RWPE2 (cell line): ENCODE results near the gene KYAT1.
"Not testable (repeated sequence)": the region's sequence is repeated elsewhere in the genome, so short reads cannot be mapped to it uniquely, and the experiment has no call there.

Experiments
- ATAC-seq: fragments of 200-7000 bp; cut with Tn5 transposase; 3 replicates; pipeline ENCODE4 v1.9.1; 2021; ENCODE audit warnings: low read depth
- DNase-seq: peaks from one replicate; pipeline ENCODE4 v3.0.0-alpha.2; 2020; ENCODE audit warnings: low spot score
- H3K27ac ChIP-seq: fragments of 450-650 bp; 2 replicates; pipeline ENCODE4 v1.5.1; 2017; ENCODE audit warnings: mild to moderate bottlenecking; ENCODE audit not compliant: poor library complexity, severe bottlenecking
- H3K27me3 ChIP-seq: fragments of 250-450 bp; sonication (Bioruptor Pico); 2 replicates; pipeline ENCODE4 v1.5.1; 2021; ENCODE audit warnings: mild to moderate bottlenecking, moderate library complexity; ENCODE audit not compliant: insufficient read depth, poor library complexity, severe bottlenecking
- H3K36me3 ChIP-seq: fragments of 250-450 bp; sonication (Bioruptor Pico); 2 replicates; pipeline ENCODE4 v1.5.1; 2020; ENCODE audit warnings: low read depth, mild to moderate bottlenecking, moderate library complexity
- H3K4me1 ChIP-seq: fragments of 250-450 bp; sonication (Bioruptor Pico); 2 replicates; pipeline ENCODE4 v1.5.1; 2021; ENCODE audit warnings: mild to moderate bottlenecking, moderate library complexity; ENCODE audit not compliant: insufficient read depth, poor library complexity, severe bottlenecking
- H3K4me3 ChIP-seq: fragments of 250-450 bp; sonication (Bioruptor Pico); 2 replicates; pipeline ENCODE4 v1.5.1; 2021; ENCODE audit warnings: mild to moderate bottlenecking, moderate library complexity; ENCODE audit not compliant: severe bottlenecking
- H3K9me3 ChIP-seq: fragments of 250-450 bp; sonication (Bioruptor Pico); 2 replicates; pipeline ENCODE4 v1.5.1; 2021; ENCODE audit warnings: mild to moderate bottlenecking, moderate library complexity; ENCODE audit not compliant: severe bottlenecking
- TF ChIP-seq, protein P1 (sequence below): fragments of 450-650 bp; IDR thresholded peaks from one replicate; pipeline ENCODE4 v1.5.1; 2017; ENCODE audit warnings: mild to moderate bottlenecking, moderate library complexity; ENCODE audit not compliant: poor library complexity, severe bottlenecking

The KYAT1 gene

DNA sequence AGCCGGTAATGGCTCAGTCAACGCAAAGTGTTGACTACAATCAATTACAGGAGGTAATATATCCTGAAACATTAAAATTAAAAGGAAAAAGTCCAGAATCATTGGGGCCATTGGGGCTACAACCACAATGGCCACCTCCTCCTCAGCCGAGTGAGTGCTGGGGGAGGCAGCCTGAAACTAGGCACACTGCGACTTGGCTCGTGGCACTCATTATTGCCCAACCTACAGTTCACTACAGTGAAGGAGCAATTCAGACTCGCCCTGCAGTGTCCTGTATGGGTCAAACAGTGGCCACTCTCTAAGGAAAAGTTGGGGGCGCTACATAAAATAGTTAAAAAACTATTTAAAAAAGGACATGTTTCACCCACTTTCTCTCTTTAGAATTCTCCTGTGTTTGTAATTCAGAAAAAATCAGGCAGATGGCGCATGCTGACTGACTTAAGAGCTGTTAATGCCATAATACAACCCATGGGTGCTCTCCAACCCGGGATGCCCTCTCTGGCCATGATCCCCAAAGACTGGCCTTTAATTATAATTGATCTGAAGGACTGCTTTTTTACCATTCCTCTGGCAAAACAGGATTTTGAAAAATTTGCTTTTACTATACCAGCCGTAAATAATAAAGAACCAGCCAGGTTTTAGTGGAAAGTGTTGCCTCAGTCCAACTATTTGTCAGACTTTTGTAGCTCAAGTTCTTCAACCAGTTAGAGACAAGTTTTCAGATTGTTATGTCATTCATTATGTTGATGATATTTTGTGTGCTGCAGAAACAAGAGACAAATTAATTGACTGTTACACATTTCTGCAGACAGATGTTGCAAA is 29.8 kb downstream of the KYAT1 start:
- not testable (repeated sequence) for H3K4me1 ChIP-seq, H3K27ac ChIP-seq, DNase-seq, H3K9me3 ChIP-seq, H3K4me3 ChIP-seq, H3K27me3 ChIP-seq
- ATAC-seq = peak; percentile 58; the same call in 1 of the 3 replicates
- TF ChIP-seq, protein P1, sequence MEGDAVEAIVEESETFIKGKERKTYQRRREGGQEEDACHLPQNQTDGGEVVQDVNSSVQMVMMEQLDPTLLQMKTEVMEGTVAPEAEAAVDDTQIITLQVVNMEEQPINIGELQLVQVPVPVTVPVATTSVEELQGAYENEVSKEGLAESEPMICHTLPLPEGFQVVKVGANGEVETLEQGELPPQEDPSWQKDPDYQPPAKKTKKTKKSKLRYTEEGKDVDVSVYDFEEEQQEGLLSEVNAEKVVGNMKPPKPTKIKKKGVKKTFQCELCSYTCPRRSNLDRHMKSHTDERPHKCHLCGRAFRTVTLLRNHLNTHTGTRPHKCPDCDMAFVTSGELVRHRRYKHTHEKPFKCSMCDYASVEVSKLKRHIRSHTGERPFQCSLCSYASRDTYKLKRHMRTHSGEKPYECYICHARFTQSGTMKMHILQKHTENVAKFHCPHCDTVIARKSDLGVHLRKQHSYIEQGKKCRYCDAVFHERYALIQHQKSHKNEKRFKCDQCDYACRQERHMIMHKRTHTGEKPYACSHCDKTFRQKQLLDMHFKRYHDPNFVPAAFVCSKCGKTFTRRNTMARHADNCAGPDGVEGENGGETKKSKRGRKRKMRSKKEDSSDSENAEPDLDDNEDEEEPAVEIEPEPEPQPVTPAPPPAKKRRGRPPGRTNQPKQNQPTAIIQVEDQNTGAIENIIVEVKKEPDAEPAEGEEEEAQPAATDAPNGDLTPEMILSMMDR = peak; percentile 79
- H3K36me3 ChIP-seq = 0 out of 2 replicates have a peak, but pooled peaks cover 11% of the 10 kb centered on the region

DNA sequence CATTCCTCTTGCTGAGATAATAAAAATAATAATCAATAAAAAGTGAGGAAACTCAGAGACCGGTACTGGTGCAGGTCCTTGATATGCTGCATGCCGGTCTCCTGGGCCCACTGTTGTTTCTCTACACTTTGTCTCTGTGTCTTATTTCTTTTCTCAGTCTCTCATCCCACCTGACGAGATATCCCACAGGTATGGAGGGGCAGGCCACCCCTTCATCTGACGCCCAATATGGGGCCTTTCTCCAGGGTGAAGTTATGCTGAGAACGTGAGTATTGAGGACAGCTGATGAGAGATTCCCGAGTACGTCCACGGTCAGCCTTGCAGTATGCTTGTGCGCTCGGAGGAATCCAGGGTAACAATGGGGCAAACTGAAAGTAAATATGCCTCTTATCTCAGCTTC is 30.7 kb downstream of the KYAT1 start:
- ATAC-seq, H3K9me3 ChIP-seq, H3K4me3 ChIP-seq, H3K27ac ChIP-seq, H3K27me3 ChIP-seq, DNase-seq, H3K4me1 ChIP-seq: not testable (repeated sequence)
- 0 out of 2 replicates have a peak, but pooled peaks cover 11% of the 10 kb centered on the region for H3K36me3 ChIP-seq

DNA sequence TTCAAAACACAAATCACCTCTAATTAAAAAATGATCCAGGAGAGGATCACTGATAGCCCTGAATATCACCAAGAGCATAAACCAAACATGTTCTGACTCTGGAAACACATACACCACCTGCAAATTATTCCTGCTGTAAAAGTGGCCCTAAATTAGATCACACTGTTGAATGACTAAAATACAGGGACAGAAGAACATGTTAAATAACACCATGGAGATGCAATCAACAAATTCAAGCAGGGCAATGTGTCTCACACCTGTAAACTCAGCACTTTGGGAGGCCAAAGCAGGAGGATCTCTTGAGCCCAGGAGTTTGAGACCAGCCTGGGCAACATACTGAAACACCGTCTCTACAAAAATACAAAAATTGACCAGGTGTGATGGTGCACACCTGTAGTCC is 33.9 kb downstream of the KYAT1 start:
- no peak for DNase-seq
- no peak overlapping the region for H3K27ac ChIP-seq
- H3K4me1 ChIP-seq = no peaks in the 10 kb centered on the region
- no peaks in the 10 kb centered on the region for H3K27me3 ChIP-seq
- H3K4me3 ChIP-seq = no peak overlapping the region
- TF ChIP-seq, protein P1 = no peak
- H3K36me3 ChIP-seq = peaks cover 11% of the 10 kb centered on the region; the same call in 1 of the 2 replicates
- no peaks in the 10 kb centered on the region for H3K9me3 ChIP-seq
- ATAC-seq = no peak

DNA sequence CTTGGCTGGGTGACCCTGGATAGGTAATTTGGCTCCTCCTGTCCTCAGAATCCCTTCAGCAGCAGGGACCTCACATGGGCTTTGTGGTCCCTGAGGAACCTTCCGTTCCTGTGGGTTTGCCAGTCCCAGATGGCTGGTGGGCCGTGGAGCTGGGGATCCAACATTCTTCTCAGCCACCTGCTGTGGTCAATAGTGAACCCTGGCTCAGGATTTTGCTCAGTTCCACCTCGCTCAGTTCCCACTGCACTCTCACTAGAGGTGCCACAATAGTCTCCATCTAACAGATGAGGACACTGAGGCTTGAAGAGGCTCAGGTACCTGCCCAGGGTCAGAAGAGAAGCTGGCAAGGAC is 35.1 kb downstream of the KYAT1 start:
- TF ChIP-seq, protein P1 = no peak
- ATAC-seq = no peak

DNA sequence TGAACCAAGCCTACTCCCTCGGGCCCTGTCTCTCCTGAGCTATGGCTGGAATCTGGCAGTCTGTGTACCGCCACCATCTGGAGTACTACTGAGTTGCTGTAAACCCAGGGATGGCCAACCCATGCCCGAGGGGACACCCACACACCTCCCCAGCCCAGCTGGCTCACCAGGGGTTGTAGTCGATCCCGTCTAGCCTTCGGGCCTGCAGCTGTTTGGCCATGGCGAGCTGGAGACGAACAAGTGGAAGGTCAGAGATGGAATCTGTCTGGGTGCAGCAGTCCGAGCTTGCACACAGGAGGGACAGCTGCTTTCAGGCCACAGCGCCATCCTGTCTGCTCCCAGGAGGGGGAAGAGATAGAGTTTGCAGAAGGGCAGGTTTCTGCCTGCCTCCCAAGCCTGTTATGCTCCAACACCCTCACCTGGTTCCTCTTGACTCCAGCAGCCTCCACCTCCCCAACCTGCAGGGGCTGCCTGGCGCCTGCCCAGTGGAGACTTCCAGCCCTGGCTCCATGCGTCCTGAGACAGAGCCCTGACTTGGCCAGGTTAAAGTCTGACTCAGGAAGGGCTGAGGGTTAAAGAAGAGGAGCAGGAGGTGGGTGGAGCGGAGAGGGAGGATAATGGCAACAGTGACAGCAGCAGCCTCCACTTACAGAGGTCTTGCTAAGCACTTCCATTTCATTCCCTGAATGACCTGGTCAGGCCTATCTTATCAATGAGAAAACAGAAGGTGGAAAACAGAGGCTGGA is 36.4 kb downstream of the KYAT1 start:
- peak; percentile 42 for ATAC-seq
- no peaks in the 10 kb centered on the region for H3K9me3 ChIP-seq
- DNase-seq = no peak
- H3K4me1 ChIP-seq = no peaks in the 10 kb centered on the region
- TF ChIP-seq, protein P1 = no peak
- H3K27ac ChIP-seq = no peak overlapping the region
- H3K4me3 ChIP-seq = no peak overlapping the region
- no peaks in the 10 kb centered on the region for H3K27me3 ChIP-seq
- peaks cover 10% of the 10 kb centered on the region for H3K36me3 ChIP-seq

More for the DNA sequence above, 35.1 kb downstream of the KYAT1 start:
- H3K27ac ChIP-seq = no peak overlapping the region
- no peaks in the 10 kb centered on the region for H3K4me1 ChIP-seq
- H3K9me3 ChIP-seq = no peaks in the 10 kb centered on the region
- H3K4me3 ChIP-seq = no peak overlapping the region
- no peak for DNase-seq
- H3K36me3 ChIP-seq = peaks cover 9% of the 10 kb centered on the region; the same call in 1 of the 2 replicates
- H3K27me3 ChIP-seq = no peaks in the 10 kb centered on the region

DNA sequence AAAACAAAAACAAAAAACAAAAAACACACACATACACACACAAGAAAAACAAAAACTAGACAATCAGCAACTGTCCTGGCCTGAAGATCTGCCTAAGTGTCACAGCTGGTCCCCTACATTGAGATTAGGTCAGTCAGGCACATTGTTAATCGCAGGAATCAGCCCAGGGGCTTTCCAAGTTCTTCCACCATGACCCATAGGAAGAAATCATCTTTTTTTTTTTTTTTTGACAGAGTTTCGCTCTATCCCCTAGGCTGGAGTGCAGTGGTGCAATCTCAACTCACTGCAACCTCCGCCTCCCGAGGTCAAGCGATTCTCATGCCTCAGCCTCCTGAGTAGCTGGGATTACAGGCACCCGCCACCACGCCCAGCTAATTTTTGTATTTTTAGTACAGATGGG is 38.6 kb downstream of the KYAT1 start:
- not testable (repeated sequence) for DNase-seq, H3K4me3 ChIP-seq, H3K27me3 ChIP-seq, H3K4me1 ChIP-seq, H3K9me3 ChIP-seq, H3K27ac ChIP-seq, ATAC-seq
- H3K36me3 ChIP-seq = peaks cover 26% of the 10 kb centered on the region
